Common myeloid progenitor, CD34-positive (primary cell): ENCODE measurements around the gene MAN1C1.

Experiments used
- CTCF ChIA-PET: fragments of 350-600 bp; sonication (Branson Sonifier 250); formaldehyde crosslinking; loops from one replicate; lab custom pipeline; 2021; ENCODE audit warnings: antibody characterized with exemption; lab: Charles Lee
- POLR2A ChIA-PET: fragments of 350-600 bp; sonication (Branson Sonifier 250); formaldehyde crosslinking; loops from one replicate; lab custom pipeline; 2021; ENCODE audit warnings: antibody characterized with exemption; lab: Charles Lee
- DNase-seq, 3 donors: peaks; one replicate each; pipeline versions ENCODE4 v3.0.0 to v3.0.0-alpha.2; 2013
- H3K27ac ChIP-seq, 2 experiments: 1 replicate in 1 of 2; 2 replicates in 1 of 2; pipeline ENCODE4 v1.7.0; 2013; ENCODE audit warnings: inconsistent platforms in 2 of 2, low read length in 2 of 2, mild to moderate bottlenecking in 2 of 2, low read depth in 1 of 2, moderate library complexity in 1 of 2; ENCODE audit not compliant: severe bottlenecking in 2 of 2, insufficient read depth in 1 of 2, poor library complexity in 1 of 2
- H3K27me3 ChIP-seq, 5 experiments: replicated peaks in 2 of 5; 1 replicate in 3 of 5; 2 replicates in 2 of 5; pipeline versions ENCODE4 v1.6.1 to v1.7.0; 2013; ENCODE audit warnings: low read length in 4 of 5, mild to moderate bottlenecking in 2 of 5, moderate library complexity in 2 of 5, inconsistent platforms in 1 of 5; ENCODE audit not compliant: insufficient read depth in 5 of 5, control insufficient read depth in 4 of 5
- H3K36me3 ChIP-seq, 4 experiments: 1 replicate in 2 of 4; 2 replicates in 2 of 4; pipeline versions ENCODE4 v1.6.1 to v1.7.0; 2013; ENCODE audit warnings: low read length in 3 of 4, control low read depth in 1 of 4, mild to moderate bottlenecking in 1 of 4; ENCODE audit not compliant: control insufficient read depth in 4 of 4, insufficient read depth in 4 of 4
- H3K4me1 ChIP-seq, 4 experiments: 1 replicate in 3 of 4; 2 replicates in 1 of 4; pipeline versions ENCODE4 v1.6.1 to v1.7.1; 2013; ENCODE audit warnings: low read length in 3 of 4, mild to moderate bottlenecking in 3 of 4, control low read depth in 1 of 4, inconsistent platforms in 1 of 4, moderate library complexity in 1 of 4; ENCODE audit not compliant: control insufficient read depth in 4 of 4, insufficient read depth in 4 of 4; ENCODE audit errors: control extremely low read depth in 1 of 4
- H3K4me3 ChIP-seq, 7 experiments: 1 replicate in 4 of 7; 2 replicates in 3 of 7; pipeline versions ENCODE4 v1.5.1 to v1.7.0; 2013; ENCODE audit warnings: mild to moderate bottlenecking in 7 of 7, low read length in 6 of 7, moderate library complexity in 6 of 7, inconsistent platforms in 2 of 7, low read depth in 2 of 7, control low read depth in 1 of 7; ENCODE audit not compliant: insufficient read depth in 4 of 7, control insufficient read depth in 1 of 7; ENCODE audit errors: extremely low read depth in 1 of 7
- H3K9me3 ChIP-seq, 5 experiments: 1 replicate in 4 of 5; 2 replicates in 1 of 5; pipeline versions ENCODE4 v1.6.1 to v1.7.1; 2013; ENCODE audit warnings: low read length in 4 of 5, mild to moderate bottlenecking in 2 of 5, inconsistent platforms in 1 of 5, low read depth in 1 of 5, moderate library complexity in 1 of 5; ENCODE audit not compliant: control insufficient read depth in 4 of 5, insufficient read depth in 2 of 5; ENCODE audit errors: control extremely low read depth in 1 of 5
- WGBS: methylation state at CpG from one replicate; pipeline ENCODE4 v1.1.5; 2013; ENCODE audit not compliant: insufficient coverage; 5-methylcytosine and 5-hydroxymethylcytosine counted together

MAN1C1 gene

GRCh38 chr1:25744636-25745425 lies 128.2 kb downstream of the MAN1C1 start:
- DNase-seq: no peak
- 97% methylated on average over 6 of the region's 8 CpGs for WGBS
- Histone ChIP-seq H3K36me3 (no peaks in the 10 kb centered on the region), H3K4me1 (no peaks in the 10 kb centered on the region), H3K4me3 (no peak overlapping the region), H3K27me3 (no peaks in the 10 kb centered on the region), H3K27ac (no peak overlapping the region), H3K9me3 (no peaks in the 10 kb centered on the region)
- ChIA-PET CTCF (interaction anchor here (0.8 to 1.6 kb wide), 4 partner anchors 8 to 136 kb away, joined by 3 to 5 read pairs (median 4); no protein-coding TSS in a partner anchor), POLR2A (no interaction called here)

- ChIA-PET POLR2A (no interaction called here), CTCF (interaction anchor here (1.6 to 2.0 kb wide), 2 partner anchors 13 to 138 kb away, joined by 3 to 4 read pairs; no protein-coding TSS in a partner anchor)
- H3K36me3 ChIP-seq: no peaks in the 10 kb centered on the region
- H3K9me3 ChIP-seq: no peaks in the 10 kb centered on the region
- 96% methylated on average over 20 of the region's 22 CpGs for WGBS
- H3K27ac ChIP-seq: no peak overlapping the region
- no peak for DNase-seq
- no peaks in the 10 kb centered on the region for H3K27me3 ChIP-seq
- H3K4me1 ChIP-seq: no peaks in the 10 kb centered on the region
- H3K4me3 ChIP-seq: no peak overlapping the region
Measured at GRCh38 chr1:25746299-25747045, 129.9 kb downstream of the MAN1C1 start.

DNA sequence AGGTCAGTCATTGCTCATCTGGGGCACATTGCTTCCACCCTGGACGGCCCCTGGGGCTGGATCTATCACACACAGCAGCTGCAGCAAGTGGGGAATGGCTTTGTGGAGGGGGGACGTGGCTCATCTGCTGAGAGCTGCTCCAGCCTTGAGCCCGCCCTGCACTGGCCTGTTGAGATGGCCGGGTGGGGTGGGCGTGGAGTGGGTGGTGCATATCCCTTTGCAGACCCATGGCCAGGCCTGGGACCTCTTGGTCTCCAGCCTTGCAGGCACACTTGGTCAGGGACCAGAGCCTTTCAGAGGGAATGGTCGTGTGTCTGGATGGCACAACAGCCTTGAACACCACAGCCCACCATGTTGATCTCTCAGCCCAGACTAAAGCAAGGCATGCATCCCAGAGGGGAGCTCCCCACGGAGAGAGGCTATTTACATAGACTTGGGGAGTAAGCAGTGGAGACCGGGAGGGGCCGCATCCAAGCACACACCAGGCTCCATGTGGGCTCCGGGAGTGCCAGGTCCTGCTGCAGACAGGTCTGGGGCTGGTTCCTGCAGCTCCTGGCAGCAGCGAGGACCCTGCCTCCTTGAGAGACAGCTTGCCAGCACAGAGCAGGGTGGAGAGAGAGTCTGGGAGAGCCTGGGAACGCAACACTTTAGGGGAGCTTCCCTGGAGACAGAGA lies 130.6 kb downstream of the MAN1C1 start:
- DNase-seq: no peak
- no peaks in the 10 kb centered on the region for H3K27me3 ChIP-seq
- POLR2A ChIA-PET: no interaction called here
- CTCF ChIA-PET: interaction anchor here (2.0 kb wide), 1 partner anchor 13 kb away, joined by 4 read pairs; no protein-coding TSS in a partner anchor
- H3K36me3 ChIP-seq: no peaks in the 10 kb centered on the region
- no peaks in the 10 kb centered on the region for H3K4me1 ChIP-seq
- H3K4me3 ChIP-seq: no peak overlapping the region
- H3K27ac ChIP-seq: no peak overlapping the region
- WGBS: 98% methylated on average over 11 of the region's 12 CpGs
- H3K9me3 ChIP-seq: no peaks in the 10 kb centered on the region

DNA sequence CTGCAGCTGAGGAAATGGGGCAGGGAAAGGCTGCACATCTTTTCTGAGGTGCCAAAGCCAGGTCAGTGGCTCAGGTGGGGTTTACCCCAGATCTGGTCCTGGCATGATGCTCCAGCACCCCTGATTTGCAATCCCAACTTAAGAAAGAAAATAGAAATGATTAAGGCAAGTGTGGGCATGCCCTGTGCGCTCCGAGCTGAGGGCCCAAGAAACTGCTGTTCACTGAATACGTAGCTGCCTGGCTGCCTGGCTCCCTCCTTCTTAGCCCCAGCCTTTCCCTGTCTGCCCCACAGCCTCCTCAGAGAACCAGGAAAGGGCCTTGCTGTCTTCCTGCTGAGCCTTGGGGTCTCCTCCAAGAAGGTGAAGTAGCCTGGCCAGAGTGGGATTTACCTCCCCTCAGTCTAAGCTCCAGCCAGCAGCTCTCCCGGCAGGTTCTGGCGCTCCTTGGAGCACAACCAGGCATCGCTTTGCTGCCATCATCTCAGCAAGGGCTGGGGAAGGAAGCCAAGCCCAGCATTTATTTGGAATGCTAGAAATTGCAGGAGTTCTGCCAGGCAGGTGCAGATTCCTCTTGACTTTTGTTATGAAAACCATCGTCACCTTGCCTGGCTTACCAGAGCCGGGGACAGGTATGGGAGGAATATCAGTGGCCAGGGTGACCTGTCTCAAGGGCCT lies 132.1 kb downstream of the MAN1C1 start:
- Histone ChIP-seq H3K27me3 (no peaks in the 10 kb centered on the region), H3K4me3 (no peak overlapping the region), H3K27ac (no peak overlapping the region), H3K4me1 (no peaks in the 10 kb centered on the region), H3K9me3 (no peaks in the 10 kb centered on the region), H3K36me3 (no peaks in the 10 kb centered on the region)
- POLR2A ChIA-PET: no interaction called here
- 100% methylated on average over 6 of the region's 8 CpGs for WGBS
- CTCF ChIA-PET: interaction anchor here (1.0 to 1.2 kb wide), 2 partner anchors 11 to 199 kb away, joined by 3 read pairs; no protein-coding TSS in a partner anchor
- DNase-seq: no peak

- Histone ChIP-seq H3K4me1 (peaks cover 3 to 23% (median 21%) of the 10 kb centered on the region in 4 experiments), H3K36me3 (no peaks in the 10 kb centered on the region), H3K9me3 (no peaks in the 10 kb centered on the region), H3K27me3 (no peaks in the 10 kb centered on the region), H3K27ac (no peak overlapping the region), H3K4me3 (no peak overlapping the region)
- 93% methylated on average over 6 of the region's 6 CpGs for WGBS
- ChIA-PET CTCF (interaction anchor here (1.0 to 1.4 kb wide), 2 partner anchors 15 to 26 kb away, joined by 3 to 4 read pairs; no protein-coding TSS in a partner anchor), POLR2A (no interaction called here)
- DNase-seq: no peak
Measured at GRCh38 chr1:25750923-25751605, 134.5 kb downstream of the MAN1C1 start.

DNA sequence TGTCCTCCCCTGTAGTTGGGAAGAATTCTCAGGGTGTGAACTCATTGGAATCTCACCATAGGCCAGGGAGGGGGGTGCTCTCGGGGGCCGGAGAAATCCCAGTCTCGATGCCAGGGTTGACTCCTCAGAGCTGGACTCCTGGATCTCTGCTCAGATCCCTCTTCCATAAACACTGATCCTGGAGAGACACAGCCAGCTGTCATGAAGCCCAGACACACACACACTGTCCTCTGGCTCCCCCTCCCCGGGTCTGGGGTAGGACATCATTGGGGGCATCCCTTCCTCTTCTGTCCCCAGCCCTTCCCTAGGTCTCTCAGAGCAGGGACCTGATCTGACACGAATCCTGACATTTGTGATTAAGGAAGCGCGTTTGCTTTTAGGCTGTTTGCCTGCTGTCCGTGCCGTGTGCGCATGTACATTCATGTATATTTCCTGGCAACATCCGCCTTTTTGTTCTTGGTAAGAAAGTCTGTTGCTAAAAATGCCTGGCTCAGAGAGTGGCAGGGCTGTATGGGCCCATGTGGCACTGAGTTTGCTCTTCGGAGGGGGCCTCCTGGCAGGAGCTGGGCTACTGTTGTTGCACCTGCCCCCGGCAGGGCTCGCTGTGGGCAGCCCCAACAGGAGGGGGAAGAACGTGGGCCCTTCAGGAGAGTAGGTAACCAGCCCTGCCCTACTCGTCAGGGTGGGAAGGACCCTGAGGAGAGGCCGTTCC lies 138.0 kb downstream of the MAN1C1 start:
- WGBS: 33% methylated on average over 16 of the region's 17 CpGs

More for the DNA sequence above, 138.0 kb downstream of the MAN1C1 start:
- CTCF ChIA-PET: interaction anchor here (0.8 to 3.4 kb wide), 9 partner anchors 11 to 136 kb away, joined by 3 to 19 read pairs (median 6); partner anchors contain the start of gene SELENON
- H3K27me3 ChIP-seq: no peaks in the 10 kb centered on the region
- DNase-seq: peak in 2 of 3 donors; percentile 72 to 73
- POLR2A ChIA-PET: no interaction called here
- H3K4me3 ChIP-seq: peak overlapping the region in 1 of 7 experiments; percentile 4
- H3K9me3 ChIP-seq: no peaks in the 10 kb centered on the region
- H3K4me1 ChIP-seq: peaks cover 3 to 43% (median 40%) of the 10 kb centered on the region in 4 experiments
- no peak overlapping the region for H3K27ac ChIP-seq
- no peaks in the 10 kb centered on the region for H3K36me3 ChIP-seq
